Measurements from ENCODE around the gene PJA2. TPM values are rescaled to one million over a fixed set of nuclear protein-coding genes. Genes with fewer than 3 reads are reported as not detected.
A peak's percentile ranks its signal among the peaks of the same experiment; 100 is the strongest.

The PJA2 gene
- total and polyA plus RNA-seq, 9 of the 15 experiments (the other 6 are each of a cell fraction or from before 2014, with no cell fraction given), result 25.1 to 82.1 (median 50.1) TPM

DNA sequence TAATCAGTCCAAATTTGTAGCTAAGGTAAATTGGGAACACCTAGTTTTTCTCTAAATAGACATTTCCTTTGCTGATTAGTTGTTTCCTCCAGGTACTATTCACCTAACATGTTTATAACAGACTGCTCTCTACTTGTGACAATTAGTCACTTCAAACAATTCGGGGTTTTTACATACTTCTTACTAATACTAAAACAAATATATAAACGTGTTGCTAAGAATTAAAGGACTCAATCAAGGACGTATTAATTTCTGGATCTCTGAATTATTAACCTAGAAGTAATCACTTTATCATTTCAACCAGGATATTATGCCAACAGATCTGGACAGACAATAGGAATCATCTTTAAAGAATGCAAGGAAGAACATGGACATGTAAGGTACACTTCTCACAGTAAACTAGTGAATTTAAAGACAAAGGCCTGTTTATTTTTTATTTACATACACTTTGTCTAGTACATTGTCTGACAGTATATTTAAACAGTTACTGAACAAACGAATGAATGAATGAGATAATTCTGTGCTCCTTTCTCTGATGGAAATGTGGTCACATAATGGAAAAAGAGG, 22.3 kb downstream of the PJA2 start:
- DNase-seq (ENCODE audit: extremely low read depth in 1 of 4, low spot score in 3 of 4), result no peak
- FAIRE-seq, result no peak
- Histone ChIP-seq H3K36me3 (ENCODE audit: control insufficient read depth, insufficient read depth, low read length) (peaks cover 8% of the 10 kb centered on the region; the same call in 1 of the 3 replicates), H3K9me3 (replicated peaks; ENCODE audit: control insufficient read depth, insufficient read depth, low read depth, low read length) (no peaks in the 10 kb centered on the region), H3K27me3 (ENCODE audit: control insufficient read depth in 2 of 2, insufficient read depth in 2 of 2, low read length in 2 of 2) (no peaks in the 10 kb centered on the region), H3K27ac (ENCODE audit: extremely low read depth, low read depth, low read length) (peak overlapping the region; percentile 67; the same call in 1 of the 3 replicates), H3K9ac (ENCODE audit: insufficient read depth in 1 of 2, low read depth in 2 of 2, low read length in 2 of 2) (no peak overlapping the region), H3K79me2 (ENCODE audit: control insufficient read depth, insufficient read depth, low read length) (peaks cover 95% of the 10 kb centered on the region), H3K4me3 (no peak overlapping the region), H3K9me1 (ENCODE audit: control insufficient read depth, insufficient read depth, low read length) (no peaks in the 10 kb centered on the region), H2AFZ (ENCODE audit: low read depth, low read length) (no peak overlapping the region), H4K20me1 (replicated peaks; ENCODE audit: control insufficient read depth, insufficient read depth, low read length) (peaks cover 11% of the 10 kb centered on the region), H3K4me1 (replicated peaks in 1 of 2; ENCODE audit: control insufficient read depth in 2 of 2, insufficient read depth in 2 of 2, low read length in 2 of 2) (peaks cover 0 to 16% of the 10 kb centered on the region in 2 experiments; a peak in 3 of 5 replicates), H3K4me2 (ENCODE audit: insufficient read depth, low read length) (0 out of 2 replicates have a peak overlapping the region, but pooled peaks have one; percentile 50)
- 44% methylated on average over 4 of the region's 4 CpGs for WGBS (ENCODE audit: insufficient coverage, low coverage, missing lambda C conversion rate)
- POLR2A ChIA-PET, result interaction anchor here (1.1 kb wide), 1 partner anchor 12 kb away, joined by 4 read pairs; no protein-coding TSS in a partner anchor
- CTCF ChIA-PET (ENCODE audit: low intra/inter-chr PET ratio), result no interaction called here
- no peak for ATAC-seq
- no peak for TF ChIP-seq BDP1 (IDR thresholded peaks at IDR 0.05; ENCODE audit: insufficient read depth, insufficient read length)
- TF ChIP-seq MEIS2 (IDR thresholded peaks at IDR 0.05; ENCODE audit: partially characterized antibody), result no peak
- in situ Hi-C loops (cut with MboI) (no loop called here), intact Hi-C loops (cut with micrococcal nuclease) (no loop called here)
- no TSS peak for BruUV-seq (replicated peaks)

- 97% methylated on average over 2 of the region's 2 CpGs for WGBS (ENCODE audit: insufficient coverage, low coverage, missing lambda C conversion rate)
- Histone ChIP-seq H3K4me2 (ENCODE audit: insufficient read depth, low read length) (no peak overlapping the region), H3K79me2 (ENCODE audit: control insufficient read depth, insufficient read depth, low read length) (peaks cover 35% of the 10 kb centered on the region), H3K36me3 (ENCODE audit: control insufficient read depth, insufficient read depth, low read length) (peaks cover 59% of the 10 kb centered on the region), H4K20me1 (replicated peaks; ENCODE audit: control insufficient read depth, insufficient read depth, low read length) (no peaks in the 10 kb centered on the region), H3K9me3 (replicated peaks; ENCODE audit: control insufficient read depth, insufficient read depth, low read depth, low read length) (no peaks in the 10 kb centered on the region), H3K9ac (ENCODE audit: insufficient read depth in 1 of 2, low read depth in 2 of 2, low read length in 2 of 2) (no peak overlapping the region), H3K9me1 (ENCODE audit: control insufficient read depth, insufficient read depth, low read length) (no peaks in the 10 kb centered on the region), H3K4me1 (replicated peaks in 1 of 2; ENCODE audit: control insufficient read depth in 2 of 2, insufficient read depth in 2 of 2, low read length in 2 of 2) (no peaks in the 10 kb centered on the region), H3K27ac (ENCODE audit: extremely low read depth, low read depth, low read length) (no peak overlapping the region), H2AFZ (ENCODE audit: low read depth, low read length) (no peak overlapping the region), H3K4me3 (no peak overlapping the region), H3K27me3 (ENCODE audit: control insufficient read depth in 2 of 2, insufficient read depth in 2 of 2, low read length in 2 of 2) (no peaks in the 10 kb centered on the region)
- intact Hi-C loops (cut with micrococcal nuclease) (no loop called here), in situ Hi-C loops (cut with MboI) (no loop called here)
- CTCF ChIA-PET (ENCODE audit: low intra/inter-chr PET ratio), result no interaction called here
- ATAC-seq (no peak), DNase-seq (ENCODE audit: extremely low read depth in 1 of 4, low spot score in 3 of 4) (no peak), FAIRE-seq (no peak)
- no TSS peak for BruUV-seq (replicated peaks)
- POLR2A ChIA-PET, result no interaction called here
- TF ChIP-seq RBM22 (IDR thresholded peaks at IDR 0.05; ENCODE audit: low read depth, low read length, poor library complexity, severe bottlenecking) (no peak), PRMT5 (CRISPR knock-in tag; IDR thresholded peaks at IDR 0.05) (no peak), MEF2A (IDR thresholded peaks at IDR 0.05; ENCODE audit: control insufficient read depth, low read depth, low read length) (no peak), CCAR2 (IDR thresholded peaks at IDR 0.05; ENCODE audit: low read depth, low read length) (no peak), JUNB (CRISPR knock-in tag; conservative IDR thresholded peaks at IDR 0.05) (no peak), ZNF384 (IDR thresholded peaks at IDR 0.05; ENCODE audit: low read depth, low read length) (no peak), ZNF584 (CRISPR knock-in tag; IDR thresholded peaks at IDR 0.05; ENCODE audit: low read depth) (no peak), SMARCA4 (IDR thresholded peaks at IDR 0.05) (no peak)
- TF ChIP-seq, protein P1, sequence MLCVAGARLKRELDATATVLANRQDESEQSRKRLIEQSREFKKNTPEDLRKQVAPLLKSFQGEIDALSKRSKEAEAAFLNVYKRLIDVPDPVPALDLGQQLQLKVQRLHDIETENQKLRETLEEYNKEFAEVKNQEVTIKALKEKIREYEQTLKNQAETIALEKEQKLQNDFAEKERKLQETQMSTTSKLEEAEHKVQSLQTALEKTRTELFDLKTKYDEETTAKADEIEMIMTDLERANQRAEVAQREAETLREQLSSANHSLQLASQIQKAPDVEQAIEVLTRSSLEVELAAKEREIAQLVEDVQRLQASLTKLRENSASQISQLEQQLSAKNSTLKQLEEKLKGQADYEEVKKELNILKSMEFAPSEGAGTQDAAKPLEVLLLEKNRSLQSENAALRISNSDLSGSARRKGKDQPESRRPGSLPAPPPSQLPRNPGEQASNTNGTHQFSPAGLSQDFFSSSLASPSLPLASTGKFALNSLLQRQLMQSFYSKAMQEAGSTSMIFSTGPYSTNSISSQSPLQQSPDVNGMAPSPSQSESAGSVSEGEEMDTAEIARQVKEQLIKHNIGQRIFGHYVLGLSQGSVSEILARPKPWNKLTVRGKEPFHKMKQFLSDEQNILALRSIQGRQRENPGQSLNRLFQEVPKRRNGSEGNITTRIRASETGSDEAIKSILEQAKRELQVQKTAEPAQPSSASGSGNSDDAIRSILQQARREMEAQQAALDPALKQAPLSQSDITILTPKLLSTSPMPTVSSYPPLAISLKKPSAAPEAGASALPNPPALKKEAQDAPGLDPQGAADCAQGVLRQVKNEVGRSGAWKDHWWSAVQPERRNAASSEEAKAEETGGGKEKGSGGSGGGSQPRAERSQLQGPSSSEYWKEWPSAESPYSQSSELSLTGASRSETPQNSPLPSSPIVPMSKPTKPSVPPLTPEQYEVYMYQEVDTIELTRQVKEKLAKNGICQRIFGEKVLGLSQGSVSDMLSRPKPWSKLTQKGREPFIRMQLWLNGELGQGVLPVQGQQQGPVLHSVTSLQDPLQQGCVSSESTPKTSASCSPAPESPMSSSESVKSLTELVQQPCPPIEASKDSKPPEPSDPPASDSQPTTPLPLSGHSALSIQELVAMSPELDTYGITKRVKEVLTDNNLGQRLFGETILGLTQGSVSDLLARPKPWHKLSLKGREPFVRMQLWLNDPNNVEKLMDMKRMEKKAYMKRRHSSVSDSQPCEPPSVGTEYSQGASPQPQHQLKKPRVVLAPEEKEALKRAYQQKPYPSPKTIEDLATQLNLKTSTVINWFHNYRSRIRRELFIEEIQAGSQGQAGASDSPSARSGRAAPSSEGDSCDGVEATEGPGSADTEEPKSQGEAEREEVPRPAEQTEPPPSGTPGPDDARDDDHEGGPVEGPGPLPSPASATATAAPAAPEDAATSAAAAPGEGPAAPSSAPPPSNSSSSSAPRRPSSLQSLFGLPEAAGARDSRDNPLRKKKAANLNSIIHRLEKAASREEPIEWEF (CRISPR knock-in tag; IDR thresholded peaks at IDR 0.05), result no peak
These were observed 31.7 kb downstream of the PJA2 start for GRCh38 chr5:109378095-109378494.
